Stomach (tissue), 4 donors: Measurements from ENCODE around the gene NELFB.

ENCODE experiments used
- POLR2A ChIP-seq, 4 donors: fragments of 450-650 bp; IDR thresholded peaks; one replicate each; pipeline ENCODE4 v1.6.1; 2016; ENCODE audit warnings: antibody characterized with exemption in 4 of 4, control low read depth in 2 of 4, mild to moderate bottlenecking in 1 of 4, moderate library complexity in 1 of 4
- TF ChIP-seq, protein P1 (sequence below), 7 experiments: fragments of 450-650 bp in 4 of 7; fragments of 200-600 bp in 3 of 7; sonication (generic) in 3 of 7; IDR thresholded peaks; one replicate each; pipeline ENCODE4 v1.5.1; 2016 to 2019; ENCODE audit warnings: antibody characterized with exemption in 7 of 7, control low read depth in 2 of 7, mild to moderate bottlenecking in 1 of 7

DNA sequence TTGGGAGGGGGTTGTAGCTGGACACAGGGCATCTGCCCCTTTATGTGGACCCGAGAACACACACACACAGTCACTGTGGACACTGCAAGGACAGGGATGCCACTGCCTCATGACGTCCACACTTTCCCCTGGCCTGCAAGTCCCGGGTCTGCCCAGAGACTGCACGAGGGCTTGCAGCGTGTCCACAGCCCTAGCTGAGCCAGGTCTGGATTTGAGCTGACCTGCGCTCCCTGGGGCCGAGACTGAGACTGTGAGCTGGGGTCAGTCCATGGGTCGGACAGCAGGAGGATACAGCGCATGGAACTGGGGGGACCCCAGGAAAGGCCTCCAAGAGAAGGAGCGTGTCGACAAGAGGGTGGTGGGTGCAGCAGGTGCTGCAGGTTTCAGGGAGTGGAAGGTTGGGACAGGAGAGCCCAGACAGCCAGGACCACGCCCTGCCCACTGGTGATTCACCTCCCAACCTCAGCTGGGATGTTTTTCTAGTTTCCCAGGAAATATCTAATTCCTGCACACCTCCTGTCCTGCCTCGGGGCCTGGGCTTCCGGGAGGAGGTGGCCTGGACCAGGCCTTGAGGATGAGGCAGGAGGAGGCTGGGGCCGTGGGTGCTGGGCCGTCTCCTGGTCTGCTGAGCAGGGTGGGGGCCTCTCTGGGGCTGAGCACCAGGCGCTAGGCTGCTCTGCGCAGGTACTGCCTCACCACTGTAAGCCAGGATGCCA, 28.6 kb upstream of the NELFB start:
- TF ChIP-seq, protein P1, sequence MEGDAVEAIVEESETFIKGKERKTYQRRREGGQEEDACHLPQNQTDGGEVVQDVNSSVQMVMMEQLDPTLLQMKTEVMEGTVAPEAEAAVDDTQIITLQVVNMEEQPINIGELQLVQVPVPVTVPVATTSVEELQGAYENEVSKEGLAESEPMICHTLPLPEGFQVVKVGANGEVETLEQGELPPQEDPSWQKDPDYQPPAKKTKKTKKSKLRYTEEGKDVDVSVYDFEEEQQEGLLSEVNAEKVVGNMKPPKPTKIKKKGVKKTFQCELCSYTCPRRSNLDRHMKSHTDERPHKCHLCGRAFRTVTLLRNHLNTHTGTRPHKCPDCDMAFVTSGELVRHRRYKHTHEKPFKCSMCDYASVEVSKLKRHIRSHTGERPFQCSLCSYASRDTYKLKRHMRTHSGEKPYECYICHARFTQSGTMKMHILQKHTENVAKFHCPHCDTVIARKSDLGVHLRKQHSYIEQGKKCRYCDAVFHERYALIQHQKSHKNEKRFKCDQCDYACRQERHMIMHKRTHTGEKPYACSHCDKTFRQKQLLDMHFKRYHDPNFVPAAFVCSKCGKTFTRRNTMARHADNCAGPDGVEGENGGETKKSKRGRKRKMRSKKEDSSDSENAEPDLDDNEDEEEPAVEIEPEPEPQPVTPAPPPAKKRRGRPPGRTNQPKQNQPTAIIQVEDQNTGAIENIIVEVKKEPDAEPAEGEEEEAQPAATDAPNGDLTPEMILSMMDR (IDR thresholded peaks at IDR 0.05) = no peak
- TF ChIP-seq POLR2A (IDR thresholded peaks at IDR 0.05) = no peak
